Renal pelvis (tissue), 4 donors: ENCODE results near the gene ADAP1. TPM values are rescaled to one million over a fixed set of nuclear protein-coding genes. Genes with fewer than 3 reads are reported as not detected.

ENCODE experiments used
- DNase-seq: peaks from one replicate; pipeline ENCODE4 v3.0.0-alpha.2; 2013
- polyA plus RNA-seq, 3 donors: library from polyadenylated mRNA; unstranded; fragments of 120-200 nt; gene quantifications; one replicate each; pipeline ENCODE4 v1.2.1, GENCODE V29; 2013; ENCODE audit not compliant: insufficient read length in 3 of 3

The ADAP1 gene
- polyA plus RNA-seq, 3 donors = 13.6 to 22.9 (median 17.3) TPM

- DNase-seq = no peak
These were observed 86.9 kb downstream of the ADAP1 start for GRCh38 chr7:867406-868188.

- peak; percentile 59 for DNase-seq
These were observed 87.5 kb downstream of the ADAP1 start for GRCh38 chr7:867001-867405.

- DNase-seq = no peak
These were observed 88.6 kb downstream of the ADAP1 start for GRCh38 chr7:865921-866320.

DNA sequence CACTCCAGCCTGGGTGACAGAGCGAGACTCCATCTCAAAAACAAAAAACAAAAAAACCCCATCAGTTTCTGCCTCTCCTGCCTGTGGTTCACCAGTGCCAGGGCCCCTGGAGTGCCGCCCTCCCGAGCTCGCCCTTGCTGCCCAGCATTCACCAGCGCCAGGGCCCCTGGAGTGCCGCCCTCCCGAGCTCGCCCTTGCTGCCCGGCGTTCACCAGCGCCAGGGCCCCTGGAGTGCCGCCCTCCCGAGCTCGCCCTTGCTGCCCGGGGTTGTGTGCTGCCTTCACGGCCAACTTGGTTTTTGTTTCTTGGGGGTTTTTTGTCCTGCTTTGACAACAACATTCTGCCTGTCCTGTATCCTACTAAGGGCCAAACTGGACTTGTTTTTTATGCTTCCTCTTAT is 91.4 kb downstream of the ADAP1 start:
- no peak for DNase-seq

GRCh38 chr7:862157-862556 is 92.3 kb downstream of the ADAP1 start:
- no peak for DNase-seq

DNA sequence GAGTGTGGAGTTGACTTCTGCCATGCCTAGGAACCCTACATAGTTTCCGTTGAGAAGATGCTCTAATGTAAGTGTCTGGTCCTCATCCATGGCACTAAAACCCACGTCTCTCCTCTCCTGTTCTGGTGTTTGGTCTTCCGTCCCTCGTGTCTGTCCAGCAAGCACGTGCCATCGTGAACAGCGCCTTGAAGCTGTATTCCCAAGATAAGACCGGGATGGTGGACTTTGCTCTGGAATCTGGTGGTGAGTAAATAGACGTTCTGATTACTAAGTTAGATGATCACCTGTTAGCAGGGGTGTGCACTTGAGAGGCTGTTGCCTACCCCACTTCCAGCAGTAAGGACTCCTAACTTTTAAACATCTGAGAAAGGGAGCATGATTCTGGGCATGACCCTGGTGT is 93.3 kb downstream of the ADAP1 start:
- DNase-seq = no peak

DNA sequence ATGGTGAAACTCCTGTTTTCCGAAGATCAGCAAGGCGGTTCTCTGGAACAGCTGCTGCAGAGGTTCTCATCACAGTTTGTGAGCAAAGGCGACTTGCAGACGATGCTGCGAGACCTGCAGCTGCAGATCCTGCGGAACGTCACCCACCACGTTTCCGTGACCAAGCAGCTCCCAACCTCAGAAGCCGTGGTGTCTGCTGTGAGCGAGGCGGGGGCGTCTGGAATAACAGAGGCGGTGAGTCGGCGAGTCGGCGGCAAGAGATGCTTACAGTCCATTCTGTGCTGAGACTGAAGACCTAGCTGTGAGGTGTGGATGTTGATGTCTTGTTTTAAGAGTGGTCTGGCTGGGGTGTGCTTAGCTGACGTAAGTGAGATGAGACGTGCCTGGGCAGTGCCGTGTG is 94.3 kb downstream of the ADAP1 start:
- no peak for DNase-seq

- DNase-seq = no peak
These were observed 95.0 kb downstream of the ADAP1 start for GRCh38 chr7:859359-860030.

DNA sequence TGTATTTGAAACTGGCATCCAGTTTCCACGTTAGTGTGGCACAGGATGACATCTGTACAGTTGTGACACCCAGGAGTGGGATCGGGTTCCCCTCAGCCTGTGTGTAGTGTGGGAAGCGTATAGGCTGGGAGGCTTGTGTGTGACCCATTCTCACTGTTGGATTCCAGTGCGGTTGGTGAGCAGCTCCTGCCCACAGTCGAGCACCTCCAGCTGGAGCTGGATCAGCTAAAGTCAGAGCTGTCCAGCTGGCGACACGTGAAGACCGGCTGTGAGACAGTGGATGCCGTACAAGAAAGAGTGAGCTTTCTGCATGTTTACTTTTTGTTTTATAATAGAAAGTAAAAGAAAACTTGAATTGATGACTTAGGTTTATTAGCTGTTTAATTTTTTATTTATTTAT is 96.8 kb downstream of the ADAP1 start:
- no peak for DNase-seq

DNA sequence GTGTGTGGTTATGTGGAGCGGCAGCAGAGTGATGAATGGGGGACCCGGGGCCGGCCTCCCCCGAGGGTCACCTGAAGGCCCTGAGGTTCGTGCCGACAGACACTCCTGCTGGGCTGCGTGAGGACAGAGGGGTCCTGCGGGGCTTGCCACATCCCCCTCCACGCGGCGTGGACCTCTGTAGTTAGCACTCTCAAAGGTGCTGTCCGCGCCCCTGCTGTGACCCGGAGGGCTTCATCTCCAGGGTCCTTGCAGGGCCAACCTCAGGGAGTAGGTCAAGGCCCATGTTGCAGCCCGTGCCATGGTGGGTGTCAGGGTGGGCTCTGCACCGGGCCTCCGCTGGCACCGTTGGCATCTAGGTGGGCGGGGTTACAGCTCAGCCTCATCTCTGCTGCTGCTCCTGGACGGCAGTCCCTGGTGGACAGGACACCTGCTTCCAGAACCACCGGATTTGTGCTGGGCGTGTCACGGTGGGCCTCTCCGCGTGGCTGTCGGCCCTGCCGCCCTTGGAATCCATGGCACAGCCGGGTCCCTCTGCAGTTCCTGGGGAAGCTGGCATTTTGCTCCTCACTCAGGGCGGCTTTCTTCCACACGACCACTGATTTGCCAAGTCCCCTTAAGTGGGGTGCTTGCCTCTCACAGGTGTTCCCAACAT is 97.9 kb downstream of the ADAP1 start:
- no peak for DNase-seq

- DNase-seq = no peak
These were observed 98.7 kb downstream of the ADAP1 start for GRCh38 chr7:855686-856369.

DNA sequence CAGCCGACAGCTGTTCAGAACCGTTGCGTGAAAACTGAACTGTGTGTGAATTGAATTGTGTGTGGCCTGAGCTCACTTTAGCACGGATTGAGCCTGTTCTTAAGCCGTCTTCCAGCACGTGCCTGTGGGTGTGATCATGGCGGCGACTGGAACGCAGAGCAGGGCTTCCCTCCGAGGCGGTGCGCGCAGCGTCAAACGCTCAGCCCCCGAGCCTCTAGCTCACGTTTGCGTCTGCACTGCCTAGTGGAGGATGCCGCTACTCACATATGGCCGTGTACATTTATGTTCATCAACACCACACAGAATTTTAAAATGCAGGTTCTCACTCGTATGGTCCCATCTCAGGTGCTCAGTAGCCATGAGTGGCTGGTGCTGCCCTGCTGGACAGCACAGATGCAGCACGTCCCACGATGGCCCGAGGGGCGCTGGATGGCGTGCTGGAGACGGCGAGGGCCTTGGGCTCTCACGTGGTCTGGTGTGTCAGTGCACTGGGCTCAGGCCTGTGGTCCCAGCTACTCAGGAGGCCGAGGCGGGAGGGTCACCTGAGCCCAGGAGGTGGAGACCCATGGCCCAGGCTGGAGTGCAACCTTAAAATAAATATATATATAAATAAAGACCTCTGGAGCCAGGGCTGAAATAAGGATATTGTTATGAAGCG is 100.2 kb downstream of the ADAP1 start:
- no peak for DNase-seq

GRCh38 chr7:853366-854117 is 100.9 kb downstream of the ADAP1 start:
- DNase-seq = no peak

- DNase-seq = no peak
These were observed 103.3 kb downstream of the ADAP1 start for GRCh38 chr7:851204-851603.

GRCh38 chr7:849781-850180 is 104.7 kb downstream of the ADAP1 start:
- DNase-seq = no peak

DNA sequence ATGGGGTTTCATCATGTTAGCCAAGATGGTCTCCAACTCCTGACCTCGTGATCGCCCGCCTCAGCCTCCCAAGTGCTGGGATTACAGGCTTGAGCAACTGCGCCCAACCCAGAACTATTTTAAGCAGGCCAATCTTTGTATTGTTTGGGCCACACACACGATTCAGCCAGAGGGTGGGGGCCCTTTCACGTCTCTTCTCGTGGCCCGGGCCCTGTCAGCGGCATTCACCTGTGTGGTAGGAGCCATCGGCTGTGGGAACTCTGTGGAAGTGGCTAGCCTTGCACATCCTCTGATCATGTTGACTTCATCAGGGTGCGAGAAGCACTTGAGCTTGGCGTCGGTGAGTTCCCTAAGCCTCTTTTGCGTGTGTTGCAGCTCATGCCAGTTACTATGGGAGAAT is 105.3 kb downstream of the ADAP1 start:
- DNase-seq = no peak

Other genes starting within 250 kb of the ADAP1 start
- 10 to 100 TPM; 39.8 to 43.8 (median 39.9) TPM for gene DNAAF5, start 228.0 kb downstream of the ADAP1 start, polyA plus RNA-seq
- gene PRKAR1B, start 227.4 kb downstream of the ADAP1 start, polyA plus RNA-seq = 10 to 100 TPM; 38.9 to 42.7 (median 39.9) TPM
- 100 to 1,000 TPM; 122 to 172 (median 168) TPM for gene SUN1, start 122.2 kb downstream of the ADAP1 start, polyA plus RNA-seq
- gene GET4, start 78.1 kb downstream of the ADAP1 start, polyA plus RNA-seq = 10 to 100 TPM; 45.2 to 62.0 (median 61.0) TPM
- gene COX19, start 20.9 kb upstream of the ADAP1 start, polyA plus RNA-seq = 10 to 100 TPM; 10.5 to 17.3 (median 16.3) TPM
- gene CYP2W1, start 28.5 kb upstream of the ADAP1 start, polyA plus RNA-seq = 1 to 10 TPM; 3.3 to 4.3 (median 3.3) TPM
- 1 to 10 TPM; 3.7 to 4.8 (median 4.7) TPM for gene GPR146, start 89.9 kb upstream of the ADAP1 start, polyA plus RNA-seq
- gene GPER1, start 133.4 kb upstream of the ADAP1 start, polyA plus RNA-seq = 1 to 10 TPM; 6.5 to 6.9 (median 6.7) TPM
- 10 to 100 TPM; 19.7 to 24.1 (median 22.2) TPM for gene ZFAND2A, start 205.5 kb upstream of the ADAP1 start, polyA plus RNA-seq